ENCODE data around the gene ZNF784. TPM values are rescaled to one million over a fixed set of nuclear protein-coding genes. Genes with fewer than 3 reads are reported as not detected.
A peak's percentile ranks its signal among the peaks of the same experiment; 100 is the strongest.

The ZNF784 gene
- 6.3 and 14.3 TPM in 2 replicates for total RNA-seq (2011; cell fraction: chromatin; rRNA removed; ENCODE audit: low replicate concordance)
- total RNA-seq (2011; cell fraction: nucleolus; rRNA removed) = 10.0 and 12.5 TPM in 2 replicates
- 7.7 and 9.6 TPM in 2 replicates for total RNA-seq (2011; cell fraction: nucleoplasm; rRNA removed)
- total RNA-seq (2014; rRNA removed) (2.0 and 3.8 TPM in 2 replicates), total RNA-seq (2014; rRNA removed; fragmentation: Illumina TruSeq; extraction: Trizol) (1.6 TPM in 2 replicates), total RNA-seq (2015; rRNA removed; fragmentation: Illumina TruSeq; extraction: Trizol) (2.7 and 3.2 TPM in 2 replicates), total RNA-seq (2021) (4.6 and 6.1 TPM in 2 replicates), polyA plus RNA-seq (2011; rRNA removed) (2.1 and 3.5 TPM in 2 replicates), polyA plus RNA-seq (2014; fragmentation: Illumina TruSeq; extraction: Trizol) (4.1 and 5.1 TPM in 2 replicates), polyA plus RNA-seq (2014; fragmentation: Nextera tagmentation; extraction: Ambion mirVana) (under 1 TPM; 0.14 to 0.17 TPM), polyA plus RNA-seq (2014; rRNA removed) (4.1 and 4.4 TPM in 2 replicates), polyA minus RNA-seq (2011; rRNA and poly(A)+ RNA removed) (1.4 TPM in 2 replicates), Bru-seq, nascent RNA (percentile 60 among the genes with signal in this experiment), BruChase-seq, experiment 1, labeled RNA remaining after a 2-hour chase (percentile 43 among the genes with signal in this experiment), BruChase-seq, experiment 2, labeled RNA remaining after a 6-hour chase (percentile 39 among the genes with signal in this experiment)
- polyA plus RNA-seq (2011; cell fraction: cytosol; rRNA removed) = 2.0 and 4.3 TPM in 2 replicates
- polyA plus RNA-seq (2011; cell fraction: nucleus; rRNA removed) = 11.3 and 16.1 TPM in 2 replicates
- 7.3 and 7.9 TPM in 2 replicates for polyA plus RNA-seq (2012)
- 1.3 and 2.6 TPM in 2 replicates for polyA minus RNA-seq (2011; cell fraction: cytosol; rRNA and poly(A)+ RNA removed)
- polyA minus RNA-seq (2011; cell fraction: nucleus; rRNA and poly(A)+ RNA removed) = 2.7 TPM in 2 replicates
- long read RNA-seq, experiment 1, transcript ZNF784-201 (2 exons, 2,021 nt) = major isoform, 17 of 30 reads
- long read RNA-seq, experiment 1, partial matches to known transcripts = 0 of 30 reads
- long read RNA-seq, experiment 1, other reads (novel, unspliced or antisense) = 11 of 30 reads
- long read RNA-seq, experiment 2, transcript ZNF784-201 (2 exons, 2,021 nt) = major isoform, 5 of 17 reads
- long read RNA-seq, experiment 2, partial matches to known transcripts = 0 of 17 reads
- long read RNA-seq, experiment 2, other reads (novel, unspliced or antisense) = 12 of 17 reads
- long read RNA-seq, experiment 3 = 0 reads

GRCh38 chr19:55624109-55625003, at the start of gene ZNF784:
Gene ZNF784 (minus strand): TSS chr19:55624566. CDS start chr19:55624561, 5 bp downstream.
- Histone ChIP-seq H3K9me1 (ENCODE audit: control insufficient read depth, insufficient read depth, low read length) (peaks cover 3% of the 10 kb centered on the region), H3K9ac (ENCODE audit: insufficient read depth in 1 of 2, low read depth in 2 of 2, low read length in 2 of 2) (peak within 1 kb of the TSS; percentile 67 to 95), H2AFZ (ENCODE audit: low read depth, low read length) (peak within 1 kb of the TSS; percentile 99), H3K36me3 (ENCODE audit: control insufficient read depth, insufficient read depth, low read length) (peaks cover 9% of the 10 kb centered on the region; the same call in 1 of the 3 replicates), H4K20me1 (replicated peaks; ENCODE audit: control insufficient read depth, insufficient read depth, low read length) (no peaks in the 10 kb centered on the region; the same call in 1 of the 2 replicates), H3K27ac (ENCODE audit: extremely low read depth, low read depth, low read length) (peak within 1 kb of the TSS; percentile 93), H3K27me3 (ENCODE audit: control insufficient read depth in 2 of 2, insufficient read depth in 2 of 2, low read length in 2 of 2) (no peaks in the 10 kb centered on the region), H3K79me2 (ENCODE audit: control insufficient read depth, insufficient read depth, low read length) (peaks cover 7% of the 10 kb centered on the region; the same call in 2 of the 3 replicates), H3K4me1 (replicated peaks in 1 of 2; ENCODE audit: control insufficient read depth in 2 of 2, insufficient read depth in 2 of 2, low read length in 2 of 2) (peaks cover 9 to 11% of the 10 kb centered on the region in 2 experiments; a peak in 4 of 5 replicates), H3K9me3 (replicated peaks; ENCODE audit: control insufficient read depth, insufficient read depth, low read depth, low read length) (no peaks in the 10 kb centered on the region), H3K4me2 (ENCODE audit: insufficient read depth, low read length) (peak within 1 kb of the TSS; percentile 89), H3K4me3 (peak within 1 kb of the TSS; percentile 53)
- peak; percentile 88 for ATAC-seq
- ChIA-PET CTCF (ENCODE audit: low intra/inter-chr PET ratio) (no interaction called here), POLR2A (interaction anchor here (0.6 to 3.8 kb wide), 18 partner anchors 9 to 551 kb away, joined by 3 to 18 read pairs (median 3); partner anchors contain the start of genes FIZ1, TMEM238 and ZNF865)
- no TSS peak for BruUV-seq (replicated peaks)
- intact Hi-C loops (cut with micrococcal nuclease) (no loop called here), in situ Hi-C loops (cut with MboI) (loop anchor here (5.0 to 25.0 kb wide), 4 partner anchors 107 to 688 kb away; partner anchors contain the start of genes BRSK1, HSPBP1, TNNT1 and ZSCAN5A)
- peak; percentile 92 for FAIRE-seq
- DNase-seq (ENCODE audit: extremely low read depth in 1 of 4, low spot score in 3 of 4) = peak; percentile 95 to 97 (median 97)
- WGBS (ENCODE audit: insufficient coverage, low coverage, missing lambda C conversion rate) = 1% methylated on average over 48 of the region's 56 CpGs
- TF ChIP-seq HINFP (tag; conservative IDR thresholded peaks at IDR 0.05; ENCODE audit: low read depth) (no peak), CXXC5 (CRISPR knock-in tag; IDR thresholded peaks at IDR 0.05) (peak; percentile 42), ATF7 (IDR thresholded peaks at IDR 0.05) (peak; percentile 55; the same call in 1 of the 2 replicates), HEY1 (CRISPR knock-in tag; IDR thresholded peaks at IDR 0.05; ENCODE audit: borderline replicate concordance) (no peak), ZNF184 (CRISPR knock-in tag; IDR thresholded peaks at IDR 0.05) (no peak), RBM14 (IDR thresholded peaks at IDR 0.05; ENCODE audit: borderline replicate concordance, insufficient read depth, low read depth, low read length) (no peak), ZNF146 (CRISPR knock-in tag; IDR thresholded peaks at IDR 0.05; ENCODE audit: unreplicated experiment) (no peak), NRF1 (conservative IDR thresholded peaks at IDR 0.05 in 1 of 2, IDR thresholded peaks at IDR 0.05 in 1 of 2) (peak; percentile 97), U2AF1 (optimal IDR thresholded peaks at IDR 0.05; ENCODE audit: low read depth, low read length) (no peak), SIN3A (IDR thresholded peaks at IDR 0.05; ENCODE audit: borderline replicate concordance in 2 of 2, control insufficient read depth in 1 of 2, low read depth in 2 of 2, low read length in 2 of 2) (no peak), MXI1 (IDR thresholded peaks at IDR 0.05; ENCODE audit: low read depth, low read length) (peak; percentile 46; the same call in 1 of the 2 replicates)
- TF ChIP-seq, protein P1, sequence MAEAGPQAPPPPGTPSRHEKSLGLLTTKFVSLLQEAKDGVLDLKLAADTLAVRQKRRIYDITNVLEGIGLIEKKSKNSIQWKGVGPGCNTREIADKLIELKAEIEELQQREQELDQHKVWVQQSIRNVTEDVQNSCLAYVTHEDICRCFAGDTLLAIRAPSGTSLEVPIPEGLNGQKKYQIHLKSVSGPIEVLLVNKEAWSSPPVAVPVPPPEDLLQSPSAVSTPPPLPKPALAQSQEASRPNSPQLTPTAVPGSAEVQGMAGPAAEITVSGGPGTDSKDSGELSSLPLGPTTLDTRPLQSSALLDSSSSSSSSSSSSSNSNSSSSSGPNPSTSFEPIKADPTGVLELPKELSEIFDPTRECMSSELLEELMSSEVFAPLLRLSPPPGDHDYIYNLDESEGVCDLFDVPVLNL (CRISPR knock-in tag; IDR thresholded peaks at IDR 0.05; ENCODE audit: low read depth) = peak; percentile 71; the same call in 1 of the 2 replicates

Data from K562 (cell line).